Mucosa of rectum (tissue), 2 donors: ENCODE measurements around the gene GSG1L2.

ENCODE experiments used
- H3K27ac ChIP-seq, 2 donors: one replicate each; pipeline ENCODE4 v1.7.0; 2013; ENCODE audit warnings: inconsistent platforms in 2 of 2, low read depth in 2 of 2, low read length in 2 of 2
- H3K27me3 ChIP-seq, 2 donors: one replicate each; pipeline ENCODE4 v1.7.0; 2013; ENCODE audit warnings: low read length in 2 of 2; ENCODE audit not compliant: control insufficient read depth in 2 of 2, insufficient read depth in 2 of 2
- H3K36me3 ChIP-seq, 2 donors: one replicate each; pipeline ENCODE4 v1.7.0; 2013; ENCODE audit warnings: low read length in 2 of 2; ENCODE audit not compliant: control insufficient read depth in 2 of 2, insufficient read depth in 2 of 2
- H3K4me1 ChIP-seq, 2 donors: one replicate each; pipeline ENCODE4 v1.7.0; 2013; ENCODE audit warnings: low read length in 2 of 2, mild to moderate bottlenecking in 1 of 2; ENCODE audit not compliant: control insufficient read depth in 2 of 2, insufficient read depth in 2 of 2
- H3K4me3 ChIP-seq, 2 donors: one replicate each; pipeline ENCODE4 v1.7.0; 2013; ENCODE audit warnings: low read length in 2 of 2
- H3K9ac ChIP-seq, 2 donors: one replicate each; pipeline ENCODE4 v1.7.0; 2013; ENCODE audit warnings: low read length in 2 of 2, low read depth in 1 of 2, mild to moderate bottlenecking in 1 of 2
- H3K9me3 ChIP-seq, 2 donors: one replicate each; pipeline ENCODE4 v1.7.0; 2013; ENCODE audit warnings: low read length in 2 of 2; ENCODE audit not compliant: control insufficient read depth in 2 of 2
- donor health status: healthy.
- donor health status: Normal muscosa, but diverticular disease.

The GSG1L2 gene

DNA sequence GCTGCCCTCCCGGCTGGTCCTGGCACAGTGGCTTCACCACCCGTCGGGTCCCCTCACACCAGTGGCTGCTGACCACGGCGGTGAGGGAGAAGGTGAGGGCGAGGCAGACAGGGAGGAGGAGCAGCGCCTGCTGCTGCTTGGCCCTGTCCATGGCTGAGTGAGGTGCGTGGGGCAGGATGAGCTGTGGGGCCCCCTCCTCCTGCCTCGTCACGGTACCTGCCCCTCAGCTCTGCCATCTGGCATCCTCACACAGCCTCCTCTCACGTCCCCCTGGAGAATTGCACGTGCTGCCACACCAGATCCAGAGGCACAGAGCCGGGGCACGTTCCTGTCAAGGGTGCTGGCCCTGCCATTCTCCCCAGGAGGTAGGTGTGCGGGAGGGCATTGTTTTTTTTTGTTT lies at the start of gene GSG1L2:
GSG1L2 (minus strand) TSS at position 159 of the 400 bp plus-strand sequence; CDS start at position 151, 8 bp downstream.
- no peaks in the 10 kb centered on the region for H3K4me1 ChIP-seq
- no peak within 1 kb of the TSS for H3K4me3 ChIP-seq
- H3K9ac ChIP-seq = no peak within 1 kb of the TSS
- H3K27ac ChIP-seq = no peak within 1 kb of the TSS
- no peaks in the 10 kb centered on the region for H3K36me3 ChIP-seq
- no peaks in the 10 kb centered on the region for H3K27me3 ChIP-seq
- H3K9me3 ChIP-seq = no peaks in the 10 kb centered on the region

DNA sequence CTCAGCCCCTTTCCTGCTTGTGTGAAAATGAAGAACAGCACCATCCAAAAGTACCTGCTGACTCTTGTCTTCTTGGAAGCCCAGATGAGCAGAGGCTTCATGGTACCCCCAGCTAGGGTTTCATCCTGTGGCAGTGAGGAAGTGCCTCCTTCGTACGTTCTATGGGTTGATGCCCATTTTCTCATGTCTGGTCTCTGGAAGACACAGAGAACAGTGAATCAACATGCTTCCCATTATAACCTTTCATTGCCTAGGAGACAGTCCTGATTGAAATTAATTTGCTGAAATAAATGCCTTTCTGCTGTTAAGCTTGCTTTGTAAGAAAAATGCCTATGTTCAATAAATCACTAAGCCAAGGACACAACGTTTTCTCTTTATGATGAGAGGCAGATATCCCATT lies 46.7 kb upstream of the GSG1L2 start:
- no peaks in the 10 kb centered on the region for H3K27me3 ChIP-seq

DNA sequence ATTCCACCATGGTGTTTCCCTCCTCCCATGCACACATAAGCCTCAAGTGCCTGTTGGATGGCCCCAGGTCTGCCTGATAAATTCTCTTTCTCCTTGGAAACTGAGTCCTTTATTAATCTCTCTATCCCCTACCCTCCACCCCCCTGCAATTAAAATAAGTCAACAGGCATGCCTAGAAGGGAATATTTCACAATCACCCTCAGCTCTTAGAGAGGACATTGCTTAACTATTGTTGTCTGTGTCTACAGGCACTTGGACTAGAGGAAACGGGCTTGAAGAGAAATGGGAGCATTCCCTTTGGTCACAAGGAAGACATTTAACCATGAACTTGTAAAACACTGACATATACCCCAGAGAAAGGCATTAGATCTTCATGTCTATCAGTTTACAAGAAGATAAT lies 43.7 kb upstream of the GSG1L2 start:
- Histone ChIP-seq H3K27ac (no peak overlapping the region), H3K9ac (no peak overlapping the region), H3K27me3 (no peaks in the 10 kb centered on the region), H3K36me3 (no peaks in the 10 kb centered on the region), H3K4me1 (no peaks in the 10 kb centered on the region), H3K9me3 (no peaks in the 10 kb centered on the region), H3K4me3 (no peak overlapping the region)

More for the DNA sequence above, 46.7 kb upstream of the GSG1L2 start:
- no peaks in the 10 kb centered on the region for H3K36me3 ChIP-seq
- H3K27ac ChIP-seq = no peak overlapping the region
- H3K9ac ChIP-seq = no peak overlapping the region
- no peaks in the 10 kb centered on the region for H3K4me1 ChIP-seq
- no peak overlapping the region for H3K4me3 ChIP-seq
- no peaks in the 10 kb centered on the region for H3K9me3 ChIP-seq

DNA sequence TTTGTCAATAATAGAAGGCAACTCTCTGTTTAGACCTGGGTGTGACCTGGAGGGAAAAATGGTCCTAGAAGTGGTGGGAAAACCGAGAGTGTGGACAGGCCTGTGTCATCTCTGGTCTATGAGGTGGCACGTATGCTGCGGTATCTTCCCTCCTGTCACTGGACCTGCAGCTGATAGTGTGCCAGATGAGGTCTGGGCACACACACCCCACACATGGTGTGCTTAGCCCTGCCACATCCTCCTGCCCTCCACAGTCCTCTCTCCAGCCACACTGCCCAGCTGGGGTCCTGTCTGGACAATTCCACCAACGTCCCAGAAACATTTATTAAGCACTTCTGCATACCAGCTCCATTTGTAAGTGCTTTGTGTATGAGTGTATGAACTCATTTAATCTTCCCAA lies 41.1 kb upstream of the GSG1L2 start:
- no peak overlapping the region for H3K4me3 ChIP-seq
- no peaks in the 10 kb centered on the region for H3K9me3 ChIP-seq
- H3K27me3 ChIP-seq = no peaks in the 10 kb centered on the region
- H3K9ac ChIP-seq = no peak overlapping the region
- no peak overlapping the region for H3K27ac ChIP-seq
- H3K36me3 ChIP-seq = no peaks in the 10 kb centered on the region
- no peaks in the 10 kb centered on the region for H3K4me1 ChIP-seq

DNA sequence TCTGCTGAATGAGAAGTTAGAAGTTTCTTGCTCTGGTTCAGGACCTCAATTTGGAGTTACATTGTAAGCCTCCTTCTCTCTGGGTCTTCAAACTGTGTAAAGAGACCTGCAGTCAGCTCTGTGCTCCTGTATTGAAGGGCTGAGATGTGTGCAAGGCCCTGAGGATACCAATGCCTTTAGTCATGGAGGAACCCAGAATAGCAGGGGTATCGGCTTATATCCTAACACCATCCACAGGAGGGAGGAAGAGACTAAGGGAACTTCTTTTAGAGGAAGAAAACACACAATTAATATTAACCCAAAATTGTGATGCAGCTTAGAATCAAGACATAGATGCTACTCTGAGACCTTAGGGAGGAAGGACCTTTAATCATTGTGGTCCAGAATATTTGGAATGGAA lies 40.3 kb upstream of the GSG1L2 start:
- Histone ChIP-seq H3K9ac (no peak overlapping the region), H3K4me1 (no peaks in the 10 kb centered on the region), H3K27me3 (no peaks in the 10 kb centered on the region), H3K9me3 (no peaks in the 10 kb centered on the region), H3K4me3 (no peak overlapping the region), H3K27ac (no peak overlapping the region), H3K36me3 (no peaks in the 10 kb centered on the region)

DNA sequence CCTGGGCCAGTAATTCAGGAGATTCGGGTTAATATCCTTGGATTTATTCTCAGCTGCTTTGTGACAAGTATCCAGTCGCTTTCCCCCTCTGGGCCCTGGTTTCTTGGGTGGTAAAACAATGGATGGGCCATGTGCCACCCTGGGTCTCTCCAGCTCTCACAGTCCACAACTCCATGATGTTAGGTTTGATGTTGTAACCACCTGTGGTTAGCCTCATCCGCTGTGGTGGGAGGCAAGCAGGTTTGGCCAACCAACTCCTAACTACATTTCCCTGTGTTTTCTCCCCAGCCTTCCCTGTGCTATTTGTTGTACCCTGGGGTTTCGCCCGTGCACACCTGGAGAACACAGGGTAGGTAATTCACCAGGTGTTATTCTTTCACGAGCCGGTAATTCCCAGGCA lies 39.0 kb upstream of the GSG1L2 start:
- no peaks in the 10 kb centered on the region for H3K9me3 ChIP-seq
- H3K9ac ChIP-seq = no peak overlapping the region
- no peak overlapping the region for H3K4me3 ChIP-seq
- no peaks in the 10 kb centered on the region for H3K27me3 ChIP-seq
- H3K27ac ChIP-seq = no peak overlapping the region
- H3K36me3 ChIP-seq = no peaks in the 10 kb centered on the region
- no peaks in the 10 kb centered on the region for H3K4me1 ChIP-seq

DNA sequence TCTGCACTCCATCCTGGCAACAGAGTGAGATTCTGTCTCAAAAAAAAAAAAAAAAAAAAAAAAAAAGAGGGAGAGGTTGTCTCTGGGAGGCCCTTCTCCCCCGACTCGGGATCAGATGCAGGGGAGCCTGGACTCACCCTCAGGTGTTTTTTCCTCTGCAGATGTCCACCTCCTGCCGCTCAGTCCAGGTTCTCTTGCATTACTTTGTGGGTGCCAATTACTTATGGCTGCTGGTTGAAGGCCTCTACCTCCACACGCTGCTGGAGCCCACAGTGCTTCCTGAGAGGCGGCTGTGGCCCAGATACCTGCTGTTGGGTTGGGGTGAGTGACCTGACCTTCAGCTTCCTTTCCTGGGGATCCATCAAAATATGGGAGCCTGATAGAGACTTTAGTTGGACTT lies 37.9 kb upstream of the GSG1L2 start:
- no peak overlapping the region for H3K4me3 ChIP-seq
- no peaks in the 10 kb centered on the region for H3K4me1 ChIP-seq
- no peaks in the 10 kb centered on the region for H3K36me3 ChIP-seq
- no peaks in the 10 kb centered on the region for H3K27me3 ChIP-seq
- H3K9me3 ChIP-seq = no peaks in the 10 kb centered on the region
- no peak overlapping the region for H3K27ac ChIP-seq
- H3K9ac ChIP-seq = no peak overlapping the region

DNA sequence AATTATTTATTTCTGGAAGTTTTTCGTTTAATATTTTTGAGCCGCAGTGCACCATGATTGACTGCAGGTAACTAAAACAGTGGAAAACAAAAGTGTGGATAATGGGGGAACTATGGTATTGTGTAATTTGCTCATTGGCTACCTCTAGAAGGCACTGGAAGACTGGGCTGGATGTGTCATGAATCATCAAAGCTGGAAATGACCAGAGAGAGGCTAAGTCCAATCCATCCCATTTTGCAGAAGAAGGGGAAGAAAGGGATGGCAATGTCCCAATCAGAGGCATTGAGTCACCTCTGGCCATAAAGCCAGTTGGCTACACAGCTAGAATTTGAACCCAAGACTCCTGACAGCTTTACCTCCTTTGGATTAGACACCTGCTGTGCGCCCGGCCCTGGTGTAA lies 33.2 kb upstream of the GSG1L2 start:
- no peak overlapping the region for H3K4me3 ChIP-seq
- no peaks in the 10 kb centered on the region for H3K4me1 ChIP-seq
- H3K27me3 ChIP-seq = no peaks in the 10 kb centered on the region
- no peaks in the 10 kb centered on the region for H3K9me3 ChIP-seq
- H3K36me3 ChIP-seq = no peaks in the 10 kb centered on the region
- no peak overlapping the region for H3K27ac ChIP-seq
- H3K9ac ChIP-seq = no peak overlapping the region

DNA sequence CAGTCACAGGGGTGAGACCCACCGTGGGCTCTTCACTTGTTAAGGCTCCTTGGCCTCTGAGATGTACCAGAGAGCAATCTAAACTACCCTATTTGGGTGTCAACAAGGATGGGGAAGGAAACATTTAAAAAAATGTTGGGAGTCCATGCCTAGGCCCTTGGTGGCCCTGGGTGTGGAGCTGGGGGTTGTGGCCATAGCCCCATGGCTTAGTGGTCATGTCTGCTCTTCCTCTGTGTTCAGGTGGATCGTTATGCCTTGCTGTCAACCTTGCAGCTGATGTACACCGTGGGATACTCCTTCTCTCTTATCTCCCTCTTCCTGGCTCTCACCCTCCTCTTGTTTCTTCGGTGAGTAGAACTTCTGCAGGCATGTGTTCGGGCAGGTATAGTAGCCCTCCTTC lies 32.4 kb upstream of the GSG1L2 start:
- no peak overlapping the region for H3K9ac ChIP-seq
- no peaks in the 10 kb centered on the region for H3K36me3 ChIP-seq
- no peaks in the 10 kb centered on the region for H3K9me3 ChIP-seq
- no peak overlapping the region for H3K27ac ChIP-seq
- no peaks in the 10 kb centered on the region for H3K4me1 ChIP-seq
- no peak overlapping the region for H3K4me3 ChIP-seq
- H3K27me3 ChIP-seq = no peaks in the 10 kb centered on the region

DNA sequence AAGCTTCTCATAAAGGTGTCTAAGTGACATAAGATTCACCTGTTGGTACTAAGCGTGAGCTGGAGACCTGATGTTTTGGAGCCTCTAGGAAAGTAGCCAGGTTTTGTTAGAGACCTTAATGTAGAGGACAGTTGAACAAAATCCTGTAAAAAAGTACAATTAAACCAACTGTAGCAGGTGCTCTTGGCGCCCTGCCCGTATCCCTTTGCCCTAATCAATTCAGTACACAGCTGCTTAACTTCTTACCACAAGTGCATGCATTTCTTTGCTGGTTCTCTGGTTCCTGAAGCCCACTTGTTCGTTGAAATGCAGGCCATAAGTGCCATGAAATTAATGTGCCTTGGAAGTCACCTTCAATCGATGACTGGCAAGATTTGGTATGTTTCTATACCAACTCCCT lies 28.3 kb upstream of the GSG1L2 start:
- no peaks in the 10 kb centered on the region for H3K27me3 ChIP-seq
- H3K9ac ChIP-seq = no peak overlapping the region
- no peaks in the 10 kb centered on the region for H3K9me3 ChIP-seq
- H3K36me3 ChIP-seq = no peaks in the 10 kb centered on the region
- H3K4me1 ChIP-seq = no peaks in the 10 kb centered on the region
- no peak overlapping the region for H3K27ac ChIP-seq
- no peak overlapping the region for H3K4me3 ChIP-seq

DNA sequence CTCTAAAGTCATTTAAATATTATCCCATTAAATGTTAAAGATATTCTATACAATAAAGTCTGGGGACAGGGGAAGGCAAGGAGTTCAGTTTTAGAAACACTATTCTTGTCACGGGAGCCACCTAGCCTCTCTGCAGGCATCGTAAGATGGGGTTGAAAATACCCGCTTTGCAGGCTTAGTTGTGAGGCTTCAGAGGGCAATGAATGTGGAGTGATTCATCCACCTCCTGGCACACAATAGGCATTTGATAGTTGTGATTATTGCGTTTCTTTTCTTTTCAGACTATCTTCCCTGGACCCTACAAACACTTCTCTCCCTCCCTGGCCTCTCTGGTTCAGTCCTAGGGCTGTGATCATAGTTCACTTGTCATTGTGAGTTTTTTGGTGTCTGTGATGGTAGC lies 23.4 kb upstream of the GSG1L2 start:
- Histone ChIP-seq H3K9ac (no peak overlapping the region), H3K27ac (no peak overlapping the region), H3K4me1 (peaks cover 0 to 5% of the 10 kb centered on the region in 2 donors), H3K9me3 (no peaks in the 10 kb centered on the region), H3K4me3 (no peak overlapping the region), H3K27me3 (no peaks in the 10 kb centered on the region), H3K36me3 (no peaks in the 10 kb centered on the region)
